Liver (tissue), 9 donors: Measurements from ENCODE around the gene SYNGR2. TPM values are rescaled to one million over a fixed set of nuclear protein-coding genes. Genes with fewer than 3 reads are reported as not detected.

Experiments
- DNase-seq: peaks from one replicate; pipeline ENCODE4 v3.0.0-alpha.2; 2017; ENCODE audit warnings: low spot score
- H3K27ac ChIP-seq, 2 donors: one replicate each; pipeline ENCODE4 v1.7.0; 2013; ENCODE audit warnings: inconsistent platforms in 2 of 2, low read length in 2 of 2, control low read depth in 1 of 2, low read depth in 1 of 2, mild to moderate bottlenecking in 1 of 2
- H3K27me3 ChIP-seq, 4 donors: one replicate each; pipeline versions ENCODE4 v1.6.1 to v1.7.0; 2013; ENCODE audit warnings: low read length in 3 of 4, inconsistent platforms in 1 of 4, mild to moderate bottlenecking in 1 of 4, moderate library complexity in 1 of 4; ENCODE audit not compliant: control insufficient read depth in 4 of 4, insufficient read depth in 4 of 4
- H3K36me3 ChIP-seq, 4 donors: one replicate each; pipeline versions ENCODE4 v1.6.1 to v1.7.0; 2013; ENCODE audit warnings: low read length in 3 of 4, mild to moderate bottlenecking in 3 of 4, low read depth in 1 of 4, moderate library complexity in 1 of 4; ENCODE audit not compliant: control insufficient read depth in 4 of 4, insufficient read depth in 3 of 4
- H3K4me1 ChIP-seq, 4 donors: one replicate each; pipeline versions ENCODE4 v1.6.1 to v1.7.0; 2013; ENCODE audit warnings: low read length in 3 of 4, mild to moderate bottlenecking in 3 of 4, moderate library complexity in 1 of 4; ENCODE audit not compliant: control insufficient read depth in 4 of 4, insufficient read depth in 4 of 4
- H3K4me3 ChIP-seq, 3 donors: one replicate each; pipeline versions ENCODE4 v1.6.1 to v1.7.0; 2013; ENCODE audit warnings: low read length in 3 of 3, control low read depth in 1 of 3, low read depth in 1 of 3, mild to moderate bottlenecking in 1 of 3
- H3K9ac ChIP-seq, 2 donors: one replicate each; pipeline ENCODE4 v1.7.0; 2013; ENCODE audit warnings: low read length in 2 of 2, mild to moderate bottlenecking in 2 of 2, moderate library complexity in 2 of 2, control low read depth in 1 of 2, low read depth in 1 of 2
- H3K9me3 ChIP-seq, 4 donors: one replicate each; pipeline versions ENCODE4 v1.6.1 to v1.7.0; 2013; ENCODE audit warnings: low read length in 3 of 4; ENCODE audit not compliant: control insufficient read depth in 4 of 4
- ATF3 ChIP-seq: IDR thresholded peaks from 2 replicates; pipeline ENCODE4 v1.6.1; 2016; ENCODE audit warnings: antibody characterized with exemption
- CTCF ChIP-seq: fragments of 150-350 bp; IDR thresholded peaks from 2 replicates; pipeline ENCODE4 v1.5.1; 2017; ENCODE audit warnings: improper control_type of control experiment, low read depth, low read length; ENCODE audit not compliant: missing input control
- EGR1 ChIP-seq, 2 donors: IDR thresholded peaks; 2 replicates each; pipeline ENCODE4 v1.6.1; 2016 to 2018; ENCODE audit warnings: antibody characterized with exemption in 2 of 2, low read depth in 2 of 2
- FOXA1 ChIP-seq: IDR thresholded peaks from 2 replicates; pipeline ENCODE4 v1.6.1; 2016; ENCODE audit warnings: antibody characterized with exemption
- FOXA2 ChIP-seq: IDR thresholded peaks from 2 replicates; pipeline ENCODE4 v1.6.1; 2016; ENCODE audit warnings: antibody characterized with exemption
- GABPA ChIP-seq, 2 donors: IDR thresholded peaks in 1 of 2; conservative IDR thresholded peaks in 1 of 2; 2 replicates each; pipeline ENCODE4 v1.6.1; 2016; ENCODE audit warnings: antibody characterized with exemption in 2 of 2, mild to moderate bottlenecking in 1 of 2, moderate library complexity in 1 of 2
- HNF4A ChIP-seq, 2 donors: conservative IDR thresholded peaks; 2 replicates each; pipeline ENCODE4 v1.6.1; 2016; ENCODE audit warnings: antibody characterized with exemption in 2 of 2, mild to moderate bottlenecking in 2 of 2
- HNF4G ChIP-seq: IDR thresholded peaks from 2 replicates; pipeline ENCODE4 v1.6.1; 2016; ENCODE audit warnings: antibody characterized with exemption
- JUND ChIP-seq, 2 donors: IDR thresholded peaks; 2 replicates each; pipeline ENCODE4 v1.6.1; 2016; ENCODE audit warnings: antibody characterized with exemption in 2 of 2
- RAD21 ChIP-seq, 2 donors: IDR thresholded peaks; 2 replicates each; pipeline ENCODE4 v1.6.1; 2016; ENCODE audit warnings: antibody characterized with exemption in 2 of 2, mild to moderate bottlenecking in 2 of 2
- REST ChIP-seq: IDR thresholded peaks from 2 replicates; pipeline ENCODE4 v1.6.1; 2016; ENCODE audit warnings: antibody characterized with exemption, mild to moderate bottlenecking
- RXRA ChIP-seq, 2 donors: IDR thresholded peaks; 2 replicates each; pipeline ENCODE4 v1.6.1; 2017 to 2018; ENCODE audit warnings: antibody characterized with exemption in 2 of 2, mild to moderate bottlenecking in 1 of 2
- SP1 ChIP-seq: IDR thresholded peaks from 2 replicates; pipeline ENCODE4 v1.6.1; 2018; ENCODE audit warnings: antibody characterized with exemption, mild to moderate bottlenecking
- TAF1 ChIP-seq: conservative IDR thresholded peaks from 2 replicates; pipeline ENCODE4 v1.6.1; 2016; ENCODE audit warnings: antibody characterized with exemption, mild to moderate bottlenecking
- YY1 ChIP-seq: IDR thresholded peaks from 2 replicates; pipeline ENCODE4 v1.6.1; 2016; ENCODE audit warnings: antibody characterized with exemption, mild to moderate bottlenecking
- ZBTB33 ChIP-seq: IDR thresholded peaks from 2 replicates; pipeline ENCODE4 v1.6.1; 2016; ENCODE audit warnings: antibody characterized with exemption
- WGBS: extraction: QIAGEN DNeasy Blood & Tissue Kit; methylation state at CpG from one replicate; pipeline ENCODE4 v1.1.7; 2013; 5-methylcytosine and 5-hydroxymethylcytosine counted together
- polyA plus RNA-seq, 2 donors: library from polyadenylated mRNA; stranded (reverse) in 1 of 2; unstranded in 1 of 2; fragments of 200-250 nt in 1 of 2; fragments of >200 nt in 1 of 2; fragmentation: Nextera tagmentation in 1 of 2; extraction: Ambion mirVana in 1 of 2; gene quantifications; one replicate each; pipeline versions ENCODE4 v1.2.1 to v1.2.3, GENCODE V29; 2013 to 2015
- total RNA-seq, 2 donors: library from RNA; depleted of rRNA; stranded (reverse); fragments of >200 nt; gene quantifications; one replicate each; pipeline ENCODE4 v1.2.3, GENCODE V29; 2014
- donor health status: healthy.
- donor health status: healthy.
- donor health status: healthy.
- donor health status: healthy.
- donor health status: healthy.

Gene SYNGR2
- total RNA-seq (10 to 100 TPM; 27.9 to 33.6 TPM), polyA plus RNA-seq (10 to 100 TPM; 76.8 to 84.7 TPM)

- Histone ChIP-seq H3K9ac (peak within 1 kb of the TSS in 1 of 2 donors; percentile 28), H3K36me3 (peaks cover 0 to 20% (median 4%) of the 10 kb centered on the region in 4 donors), H3K27me3 (no peaks in the 10 kb centered on the region), H3K27ac (peak within 1 kb of the TSS; percentile 39 to 73), H3K4me1 (peaks cover 7 to 26% (median 18%) of the 10 kb centered on the region in 4 donors), H3K4me3 (peak within 1 kb of the TSS; percentile 69 to 87 (median 74)), H3K9me3 (no peaks in the 10 kb centered on the region)
- under 1% methylated on average over 84 of the region's 84 CpGs for WGBS
- TF ChIP-seq FOXA1 (no peak), SP1 (peak; percentile 24), RAD21 (IDR thresholded peaks at IDR 0.05) (peak in 1 of 2 donors; percentile 6)
- peak; percentile 89 for DNase-seq
Measured at GRCh38 chr17:78168242-78168902, at the start of gene SYNGR2. Gene SYNGR2 (plus strand): TSS chr17:78168581. CDS start chr17:78168617, 36 bp downstream.

GRCh38 chr17:78118801-78119241 lies 49.6 kb upstream of the SYNGR2 start:
- no peaks in the 10 kb centered on the region for H3K9me3 ChIP-seq
- H3K4me3 ChIP-seq = no peak overlapping the region
- WGBS = 89% methylated on average over 14 of the region's 14 CpGs
- H3K27me3 ChIP-seq = no peaks in the 10 kb centered on the region
- H3K36me3 ChIP-seq = peaks cover 0 to 2% (median 0%) of the 10 kb centered on the region in 4 donors
- peaks cover 0 to 9% (median 2%) of the 10 kb centered on the region in 4 donors for H3K4me1 ChIP-seq
- H3K27ac ChIP-seq = no peak overlapping the region
- no peak overlapping the region for H3K9ac ChIP-seq
- TF ChIP-seq SP1 (no peak), RAD21 (IDR thresholded peaks at IDR 0.05) (no peak), EGR1 (IDR thresholded peaks at IDR 0.05; ENCODE audit: low read depth in 2 of 2) (no peak), ZBTB33 (no peak), CTCF (no peak), ATF3 (no peak), GABPA (IDR thresholded peaks at IDR 0.05 in 1 of 2, conservative IDR thresholded peaks at IDR 0.05 in 1 of 2) (no peak), JUND (IDR thresholded peaks at IDR 0.05) (no peak), YY1 (no peak), RXRA (IDR thresholded peaks at IDR 0.05) (no peak), FOXA1 (no peak), FOXA2 (no peak), REST (no peak), HNF4G (no peak), HNF4A (conservative IDR thresholded peaks at IDR 0.05) (no peak), TAF1 (no peak)
- DNase-seq = no peak
